Upper lobe of left lung (tissue), 6 donors: ENCODE results near the gene TPGS2. TPM values are rescaled to one million over a fixed set of nuclear protein-coding genes. Genes with fewer than 3 reads are reported as not detected.
"Not testable (repeated sequence)": the region's sequence is repeated elsewhere in the genome, so short reads cannot be mapped to it uniquely, and the experiment has no call there.

Experiments used
- ATAC-seq, 2 donors: fragments of 200-7000 bp; cut with Tn5 transposase; one replicate each; pipeline ENCODE4 v1.9.1; 2022; ENCODE audit warnings: mild to moderate bottlenecking in 2 of 2, moderate library complexity in 2 of 2; ENCODE audit not compliant: low FRiP score in 2 of 2
- DNase-seq, 2 donors: peaks; one replicate each; pipeline ENCODE4 v3.0.0-alpha.2; 2019 to 2020
- H3K27ac ChIP-seq, 4 donors: fragments of 200-600 bp; sonication (generic); one replicate each; pipeline ENCODE4 v1.5.1; 2016 to 2019
- H3K27me3 ChIP-seq, 4 donors: fragments of 200-600 bp; sonication (generic); one replicate each; pipeline ENCODE4 v1.5.1; 2017 to 2019
- H3K36me3 ChIP-seq, 4 donors: fragments of 200-600 bp; sonication (generic); one replicate each; pipeline ENCODE4 v1.5.1; 2016 to 2019
- H3K4me1 ChIP-seq, 4 donors: fragments of 200-600 bp; sonication (generic); one replicate each; pipeline ENCODE4 v1.5.1; 2018 to 2019
- H3K4me3 ChIP-seq, 4 donors: fragments of 200-600 bp; sonication (generic); one replicate each; pipeline ENCODE4 v1.5.1; 2017 to 2019; ENCODE audit warnings: mild to moderate bottlenecking in 2 of 4, moderate library complexity in 1 of 4
- H3K9me3 ChIP-seq, 4 donors: fragments of 200-600 bp; sonication (generic); one replicate each; pipeline ENCODE4 v1.5.1; 2018 to 2019
- CTCF ChIP-seq, 6 experiments: fragments of 450-650 bp in 4 of 6; fragments of 200-600 bp in 2 of 6; sonication (generic) in 2 of 6; IDR thresholded peaks; one replicate each; pipeline ENCODE4 v1.5.1; 2016 to 2019; ENCODE audit warnings: antibody characterized with exemption in 6 of 6
- EP300 ChIP-seq, 4 donors: sonication (generic); formaldehyde crosslinking; IDR thresholded peaks; one replicate each; pipeline ENCODE4 v1.5.1; 2017; ENCODE audit warnings: antibody characterized with exemption in 4 of 4, control low read depth in 2 of 4
- POLR2A ChIP-seq, 4 donors: fragments of 450-650 bp; IDR thresholded peaks; one replicate each; pipeline ENCODE4 v1.5.1; 2016 to 2017; ENCODE audit warnings: antibody characterized with exemption in 4 of 4, mild to moderate bottlenecking in 2 of 4
- POLR2AphosphoS5 ChIP-seq, 2 donors: sonication (generic); formaldehyde crosslinking; IDR thresholded peaks; one replicate each; pipeline ENCODE4 v1.5.1; 2017; ENCODE audit warnings: antibody characterized with exemption in 2 of 2
- WGBS, 2 donors: methylation state at CpG; one replicate each; pipeline ENCODE4 v1.1.5; 2017 to 2018; 5-methylcytosine and 5-hydroxymethylcytosine counted together
- total RNA-seq, 6 donors: library from RNA; depleted of rRNA in 4 of 6; stranded (reverse); fragments of >200 nt in 4 of 6; gene quantifications; one replicate each; pipeline versions ENCODE4 v1.1.0 to v1.2.1, GENCODE V29; 2016 to 2021
- donor health status: DM: no; HTN: no; CAD: no; lungs with moderate emphysema.
- donor health status: DM: no; HTN: yes; CAD: no; lungs with severe emphysema.

TPGS2 gene
- total RNA-seq, 6 donors from 2014 or later: 63.6 to 133 (median 94.9) TPM

- no peak overlapping the region for H3K4me3 ChIP-seq
- DNase-seq (no peak), ATAC-seq (no peak)
- peaks cover 3 to 35% (median 11%) of the 10 kb centered on the region in 4 donors for H3K36me3 ChIP-seq
- no peak for TF ChIP-seq CTCF (IDR thresholded peaks at IDR 0.05)
- TF ChIP-seq EP300 (IDR thresholded peaks at IDR 0.05): no peak
- no peak for TF ChIP-seq POLR2AphosphoS5 (IDR thresholded peaks at IDR 0.05)
- TF ChIP-seq POLR2A (IDR thresholded peaks at IDR 0.05): no peak
- H3K27me3 ChIP-seq: no peaks in the 10 kb centered on the region
- H3K4me1 ChIP-seq: peaks cover 0 to 3% (median 0%) of the 10 kb centered on the region in 4 donors
- no peak overlapping the region for H3K27ac ChIP-seq
- 85 to 86% methylated on average over 3 of the region's 3 CpGs for WGBS, 2 donors
- H3K9me3 ChIP-seq: no peaks in the 10 kb centered on the region
Observed at GRCh38 chr18:36818652-36819051, 10.2 kb downstream of the TPGS2 start.

- Histone ChIP-seq H3K27me3 (no peaks in the 10 kb centered on the region), H3K9me3 (no peaks in the 10 kb centered on the region), H3K4me1 (peaks cover 0 to 3% (median 0%) of the 10 kb centered on the region in 4 donors), H3K36me3 (peaks cover 3 to 38% (median 11%) of the 10 kb centered on the region in 4 donors), H3K4me3 (no peak overlapping the region), H3K27ac (no peak overlapping the region)
- no peak for TF ChIP-seq EP300 (IDR thresholded peaks at IDR 0.05)
- no peak for TF ChIP-seq POLR2AphosphoS5 (IDR thresholded peaks at IDR 0.05)
- TF ChIP-seq CTCF (IDR thresholded peaks at IDR 0.05): no peak
- no peak for TF ChIP-seq POLR2A (IDR thresholded peaks at IDR 0.05)
- 92 to 100% methylated on average over 1 of the region's 1 CpG for WGBS, 2 donors
- ATAC-seq: no peak
- no peak for DNase-seq
Observed at GRCh38 chr18:36817039-36817438, 11.8 kb downstream of the TPGS2 start.

DNA sequence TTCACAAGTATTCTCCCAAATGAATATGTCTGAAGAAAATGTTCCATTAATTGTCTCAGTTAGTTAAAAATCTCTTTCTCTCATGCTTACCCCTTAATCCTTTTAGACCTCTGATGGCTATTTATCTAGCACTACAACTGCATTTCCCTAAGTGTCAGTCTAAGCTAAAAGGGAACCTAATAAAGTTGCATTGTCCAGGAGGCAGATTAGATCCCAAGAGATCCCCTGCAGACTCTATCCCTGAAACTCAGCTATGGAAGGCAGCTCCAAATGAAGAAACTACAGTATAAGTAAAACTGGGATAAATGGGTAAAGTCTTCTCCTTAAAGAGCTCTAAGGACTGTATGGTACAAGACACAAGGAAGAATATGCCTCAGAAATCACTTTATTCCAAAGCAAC is 12.7 kb downstream of the TPGS2 start:
- not testable (repeated sequence) for H3K4me3 ChIP-seq, H3K9me3 ChIP-seq, H3K27ac ChIP-seq, H3K27me3 ChIP-seq, H3K4me1 ChIP-seq, ATAC-seq, DNase-seq
- H3K36me3 ChIP-seq: peaks cover 3 to 38% (median 11%) of the 10 kb centered on the region in 4 donors

GRCh38 chr18:36814994-36815393 is 13.8 kb downstream of the TPGS2 start:
- Histone ChIP-seq H3K27ac (peak overlapping the region in 1 of 4 donors; percentile 14), H3K4me1 (peaks cover 0 to 13% (median 4%) of the 10 kb centered on the region in 4 donors), H3K9me3 (no peaks in the 10 kb centered on the region), H3K27me3 (no peaks in the 10 kb centered on the region), H3K4me3 (no peak overlapping the region), H3K36me3 (peaks cover 3 to 38% (median 11%) of the 10 kb centered on the region in 4 donors)
- DNase-seq (no peak), ATAC-seq (no peak)
- WGBS, 2 donors: 56 to 87% methylated on average over 1 of the region's 1 CpG
- no peak for TF ChIP-seq EP300 (IDR thresholded peaks at IDR 0.05)
- TF ChIP-seq POLR2A (IDR thresholded peaks at IDR 0.05): no peak
- TF ChIP-seq POLR2AphosphoS5 (IDR thresholded peaks at IDR 0.05): no peak
- no peak for TF ChIP-seq CTCF (IDR thresholded peaks at IDR 0.05)

- peaks cover 0 to 19% (median 4%) of the 10 kb centered on the region in 4 donors for H3K4me1 ChIP-seq
- no peaks in the 10 kb centered on the region for H3K27me3 ChIP-seq
- no peak overlapping the region for H3K4me3 ChIP-seq
- H3K27ac ChIP-seq: peak overlapping the region in 2 of 4 donors; percentile 6 to 37
- ATAC-seq (no peak), DNase-seq (no peak)
- 78% methylated on average over 3 of the region's 3 CpGs for WGBS, 2 donors
- peaks cover 3 to 35% (median 11%) of the 10 kb centered on the region in 4 donors for H3K36me3 ChIP-seq
- TF ChIP-seq POLR2A (IDR thresholded peaks at IDR 0.05): no peak
- TF ChIP-seq CTCF (IDR thresholded peaks at IDR 0.05): no peak
- no peak for TF ChIP-seq POLR2AphosphoS5 (IDR thresholded peaks at IDR 0.05)
- no peak for TF ChIP-seq EP300 (IDR thresholded peaks at IDR 0.05)
- no peaks in the 10 kb centered on the region for H3K9me3 ChIP-seq
Observed at GRCh38 chr18:36813824-36814223, 15.0 kb downstream of the TPGS2 start.
